HG03039 (cell line): ENCODE measurements around the gene HS2ST1.
A peak's percentile ranks its signal among the peaks of the same experiment; 100 is the strongest.

Source experiments
- ATAC-seq: cut with Tn5 transposase; IDR thresholded peaks from one replicate; pipeline ENCODE4 v1.9.1; 2021; ENCODE audit warnings: mild to moderate bottlenecking, moderate library complexity; ENCODE audit not compliant: unreplicated experiment

The HS2ST1 gene

DNA sequence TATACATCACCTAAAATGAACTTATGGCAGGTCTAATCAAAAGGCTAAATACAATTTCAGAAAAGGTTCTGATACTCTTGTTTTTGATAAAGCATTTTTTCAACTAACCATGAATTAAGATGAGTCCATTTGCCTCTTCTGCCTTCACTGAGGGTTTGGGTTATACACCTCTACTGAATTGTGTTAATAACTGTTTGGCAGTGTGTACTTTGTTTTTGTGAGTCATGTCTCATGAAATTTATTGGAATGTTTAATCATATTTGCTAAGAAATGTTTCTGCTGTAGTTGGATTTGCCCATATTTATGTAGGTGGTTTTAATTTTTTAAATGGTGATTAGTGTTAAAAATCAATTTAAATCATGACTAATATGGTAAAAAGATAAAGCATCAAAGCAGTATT is 190.5 kb downstream of the HS2ST1 start:
- no peak for ATAC-seq

DNA sequence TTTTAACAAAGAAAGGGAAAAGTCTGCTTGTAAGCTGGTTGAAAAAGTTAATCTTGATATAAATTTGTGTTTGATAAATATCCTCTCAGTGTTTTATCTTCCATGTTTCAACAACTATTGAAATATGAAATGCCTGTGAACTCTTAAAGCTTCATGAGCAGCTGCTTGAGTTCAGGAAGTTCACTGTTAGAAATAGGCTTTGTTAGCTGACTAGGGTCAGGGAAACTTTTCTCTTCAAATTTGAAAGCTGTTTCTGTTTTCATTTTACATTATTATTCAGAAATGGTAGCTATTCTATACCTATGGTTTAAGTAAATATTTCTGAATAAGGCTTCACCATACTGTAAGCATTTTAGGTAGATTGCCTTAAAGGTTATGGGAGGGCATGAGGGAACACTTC is 191.7 kb downstream of the HS2ST1 start:
- ATAC-seq: no peak

DNA sequence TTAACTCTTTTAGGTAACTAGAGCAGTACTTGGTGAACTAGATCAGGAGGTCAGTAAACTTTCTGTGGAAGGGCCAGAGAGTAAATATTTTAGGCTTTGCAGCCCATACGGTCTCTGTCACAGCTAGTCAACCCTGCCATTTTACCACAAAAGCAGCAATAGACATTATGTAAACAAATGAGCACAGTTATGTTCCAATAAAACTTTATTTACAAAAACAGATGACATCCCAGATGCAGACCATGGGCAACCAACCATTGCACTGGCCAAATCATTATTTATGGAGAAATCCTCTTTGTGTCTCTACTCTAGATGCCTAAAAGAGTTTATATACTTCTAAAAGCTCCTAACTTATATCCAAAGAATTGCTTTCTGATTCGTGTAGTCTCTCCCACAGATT is 192.4 kb downstream of the HS2ST1 start:
- no peak for ATAC-seq

GRCh38 chr1:87108228-87108627 is 193.8 kb downstream of the HS2ST1 start:
- no peak for ATAC-seq

DNA sequence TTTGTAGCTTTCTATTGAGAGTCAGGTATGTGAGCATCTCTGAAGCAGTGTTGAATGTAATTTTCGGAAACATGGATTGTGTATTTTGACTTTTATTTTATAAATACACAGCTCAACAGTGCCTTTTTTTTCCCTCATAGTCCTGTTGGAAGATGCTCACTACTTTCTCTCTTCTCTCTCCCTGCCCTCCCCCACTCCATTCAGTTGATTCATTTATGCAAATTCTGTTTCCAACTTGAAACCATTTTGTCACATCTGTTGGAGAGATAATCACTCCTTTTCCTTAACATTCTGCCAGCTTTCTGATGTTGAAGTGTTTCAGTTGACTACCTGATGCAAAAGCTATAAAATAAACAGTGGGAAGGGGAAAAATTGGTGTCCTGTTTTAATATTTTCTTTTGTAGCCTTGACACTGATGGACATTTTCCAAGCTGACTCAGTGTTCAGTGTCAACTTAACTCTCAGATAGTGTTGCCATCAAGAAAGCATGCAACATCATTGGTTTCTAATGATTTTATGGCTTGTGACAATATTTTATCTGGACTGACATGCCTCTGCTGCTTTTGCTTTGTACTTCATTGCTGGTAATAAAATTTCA is 194.5 kb downstream of the HS2ST1 start:
- no peak for ATAC-seq

DNA sequence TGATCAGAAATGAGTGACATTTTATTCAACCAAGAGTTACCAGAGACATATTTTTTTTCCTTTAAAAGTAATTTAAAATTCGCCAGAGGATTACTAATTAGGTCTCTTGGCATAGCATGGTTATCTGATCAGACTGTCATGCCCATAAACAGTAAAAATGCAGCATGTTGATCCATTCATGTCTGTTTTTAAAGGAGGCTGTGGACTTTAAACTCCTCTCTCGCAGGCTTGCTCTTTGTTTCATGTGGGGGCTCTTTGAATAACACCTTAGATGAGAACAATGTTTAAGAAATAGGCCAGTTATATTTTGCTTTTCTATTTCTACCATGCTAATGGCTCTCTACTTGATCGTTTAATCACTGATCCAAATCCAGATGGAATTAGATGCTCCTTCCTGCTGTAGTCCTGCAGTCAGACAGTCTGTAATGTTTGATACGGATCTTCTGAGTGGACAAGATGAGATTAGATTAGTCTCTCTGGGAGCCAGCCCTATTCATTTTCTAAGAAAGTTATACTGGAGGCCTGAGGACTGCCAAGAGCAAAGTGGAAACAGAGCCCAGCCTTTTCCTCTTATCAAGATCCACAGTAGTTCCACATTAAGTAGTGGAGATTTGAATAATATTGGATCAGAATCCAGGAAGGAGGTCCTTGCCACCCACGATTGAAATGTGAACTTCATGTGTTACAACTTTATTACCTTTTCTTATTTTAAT is 197.4 kb downstream of the HS2ST1 start:
- no peak for ATAC-seq

GRCh38 chr1:87113313-87113712 is 198.9 kb downstream of the HS2ST1 start:
- no peak for ATAC-seq

GRCh38 chr1:87115317-87115890 is 201.0 kb downstream of the HS2ST1 start:
- ATAC-seq: no peak

DNA sequence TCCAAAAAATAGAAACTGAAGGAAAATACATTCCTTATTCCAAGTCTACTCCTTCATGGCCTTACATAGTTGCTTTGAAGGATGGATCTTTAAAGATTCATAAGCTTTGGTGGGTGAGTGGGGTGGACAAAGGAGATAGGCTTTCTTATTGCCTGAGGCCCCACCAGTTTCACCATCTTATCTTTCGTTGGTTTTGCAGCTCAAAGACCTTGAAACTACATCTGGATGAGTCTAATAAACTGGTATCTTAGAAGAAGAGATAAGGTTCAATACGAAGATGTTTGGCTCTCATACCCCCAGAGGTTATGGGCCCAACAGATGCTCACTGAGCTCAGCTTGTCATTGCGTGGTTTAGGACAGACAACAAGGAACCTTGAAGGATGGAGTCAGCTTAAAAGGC is 201.5 kb downstream of the HS2ST1 start:
- no peak for ATAC-seq

DNA sequence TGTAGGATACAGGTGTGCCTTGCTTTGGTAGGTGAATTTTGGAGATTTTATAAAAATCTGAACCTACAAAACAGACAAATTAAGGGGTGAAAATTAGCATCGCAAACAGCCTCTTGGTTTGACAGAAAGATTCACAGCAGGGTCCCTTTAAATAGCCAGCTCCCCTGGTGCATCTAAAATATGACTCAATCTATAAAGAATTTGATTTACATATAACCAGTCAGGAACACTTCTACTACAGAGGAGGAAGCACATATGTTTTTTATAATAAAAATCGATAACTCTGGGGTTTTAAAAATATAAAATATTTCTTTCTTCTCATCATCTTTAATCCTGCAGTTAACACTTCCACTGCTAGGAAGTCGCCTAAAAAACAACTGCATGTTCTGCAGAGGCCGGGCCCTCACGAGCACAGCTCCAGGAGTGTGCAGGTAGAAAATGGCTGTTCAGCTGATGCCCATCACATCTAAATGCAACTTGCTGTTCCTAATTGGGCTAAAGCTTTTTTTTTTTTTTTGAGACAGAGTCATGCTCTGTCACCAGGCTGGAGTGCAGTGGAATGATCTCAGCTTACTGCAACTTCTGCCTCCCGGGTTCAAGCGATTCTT is 203.4 kb downstream of the HS2ST1 start:
- ATAC-seq: no peak

- no peak for ATAC-seq
Observed at GRCh38 chr1:87119541-87120140, 205.2 kb downstream of the HS2ST1 start.

GRCh38 chr1:87120779-87121178 is 206.3 kb downstream of the HS2ST1 start:
- no peak for ATAC-seq

DNA sequence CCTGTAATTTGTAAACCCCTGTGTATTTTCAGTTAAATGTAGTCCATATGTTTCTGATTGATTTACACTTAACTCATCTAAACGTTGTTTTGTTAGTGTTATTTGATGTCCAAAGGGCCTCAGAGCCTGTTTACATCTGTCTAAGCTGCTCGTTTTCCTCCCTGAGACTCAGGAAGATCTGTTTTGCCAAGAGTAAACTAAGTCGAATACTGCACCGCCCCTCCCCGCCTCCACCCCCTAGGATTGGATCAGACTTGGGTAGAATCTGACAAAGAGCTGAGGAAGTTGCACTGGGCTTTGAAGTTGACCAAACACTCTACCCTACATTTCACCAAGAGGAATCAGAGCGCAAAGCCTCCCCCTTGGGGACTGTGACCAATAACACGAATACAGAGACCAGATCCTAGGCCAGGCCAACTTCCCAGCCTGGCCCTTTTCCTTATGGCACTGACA is 207.3 kb downstream of the HS2ST1 start:
- ATAC-seq: no peak

GRCh38 chr1:87122243-87122642 is 207.8 kb downstream of the HS2ST1 start:
- ATAC-seq: no peak

GRCh38 chr1:87123610-87124009 is 209.2 kb downstream of the HS2ST1 start:
- ATAC-seq: no peak

DNA sequence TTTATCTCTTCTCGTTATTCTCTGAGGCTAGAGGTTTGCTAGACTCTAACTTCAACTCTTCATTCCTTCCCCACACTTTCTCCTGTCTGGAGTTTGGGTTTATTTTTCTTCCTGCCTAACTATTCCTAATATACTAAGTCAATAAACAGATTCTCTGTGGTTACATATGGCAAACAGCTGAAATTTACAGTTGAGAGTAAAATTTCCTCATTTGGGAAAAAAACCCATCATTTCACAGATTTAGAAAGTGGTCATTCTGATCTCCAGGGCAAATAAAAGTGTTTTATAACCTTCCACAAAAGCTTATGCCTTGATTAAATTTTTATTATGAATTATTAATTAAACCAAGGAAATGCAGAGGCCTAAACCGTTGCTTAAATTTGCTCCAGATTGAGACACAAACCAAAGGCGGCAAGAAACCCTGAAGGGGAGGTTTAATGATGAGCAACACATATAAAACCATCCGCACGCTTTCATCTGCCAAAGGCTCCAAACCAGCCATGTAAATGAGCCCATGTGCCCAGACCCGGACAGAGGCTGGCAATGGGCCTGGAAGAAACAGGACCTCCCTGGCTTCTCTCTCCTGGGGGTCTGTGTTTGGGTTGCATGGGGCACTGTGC is 212.6 kb downstream of the HS2ST1 start:
- no peak for ATAC-seq

GRCh38 chr1:87127581-87127980 is 213.1 kb downstream of the HS2ST1 start:
- no peak for ATAC-seq

DNA sequence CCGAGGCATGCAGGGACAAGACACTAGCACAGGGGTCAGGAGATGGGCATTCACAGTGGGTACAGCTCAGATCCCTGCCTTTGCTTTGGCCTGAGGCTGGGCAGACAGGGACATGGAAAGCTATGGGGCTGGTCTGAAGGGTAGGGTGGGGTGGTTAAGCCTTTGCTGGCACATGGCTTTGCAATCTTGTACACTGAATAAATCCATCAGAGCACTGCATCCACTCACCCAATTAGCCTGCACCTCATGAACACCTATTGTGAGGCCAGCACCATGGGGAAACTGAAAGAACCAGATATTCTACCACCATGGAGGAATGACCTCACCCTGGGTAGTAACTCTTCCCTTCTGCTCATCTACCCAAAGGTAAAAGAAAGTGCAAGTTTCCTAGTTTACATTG is 214.6 kb downstream of the HS2ST1 start:
- ATAC-seq: no peak

DNA sequence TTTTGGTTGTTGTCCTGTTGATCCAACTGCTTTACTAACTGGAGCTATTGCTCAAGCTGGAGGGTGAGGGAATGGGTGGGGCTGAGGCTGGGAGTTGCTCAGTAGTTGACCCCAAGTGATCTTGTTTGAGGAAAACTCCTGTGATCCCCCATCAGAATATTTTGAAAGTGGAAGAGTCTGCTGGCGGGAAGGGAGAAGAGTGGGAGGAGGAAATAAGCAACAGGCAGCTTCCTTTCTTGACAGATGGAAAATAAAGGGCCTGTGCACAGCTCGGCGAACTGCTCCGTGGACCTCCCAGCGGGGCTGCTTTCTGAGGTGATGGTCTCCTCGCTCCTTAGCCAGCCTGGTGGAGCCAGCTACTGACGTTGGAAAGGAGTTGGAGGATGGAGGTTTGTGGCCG is 215.2 kb downstream of the HS2ST1 start:
- ATAC-seq: no peak

- no peak for ATAC-seq
Observed at GRCh38 chr1:87130438-87130837, 216.0 kb downstream of the HS2ST1 start.

DNA sequence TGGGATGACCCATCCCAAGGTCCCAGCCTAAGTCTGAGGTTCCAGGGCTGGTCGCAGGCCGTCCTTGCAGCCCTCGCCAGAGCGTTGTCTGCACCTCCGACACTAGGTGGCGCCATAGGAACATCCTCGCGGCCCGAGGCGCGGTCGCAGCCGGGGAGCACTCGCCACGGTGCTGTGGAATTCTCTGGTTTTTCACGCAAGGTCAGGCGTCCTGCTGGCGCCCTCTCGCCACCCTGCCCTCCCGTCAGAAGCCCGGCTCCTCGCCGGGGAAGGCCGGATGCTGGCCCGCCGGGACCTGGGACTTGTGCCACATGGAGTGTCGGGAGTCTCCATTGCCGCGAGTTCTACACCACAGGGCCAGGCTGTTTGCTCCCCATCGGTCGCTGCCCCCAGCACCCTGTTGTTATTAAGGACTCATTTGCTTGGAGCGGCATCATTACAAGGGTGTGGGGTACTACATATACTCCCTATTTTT is 217.4 kb downstream of the HS2ST1 start:
- ATAC-seq: peak; percentile 94
